Stimulated activated naive CD8-positive, alpha-beta T cell treated with anti-CD3 and anti-CD28 coated beads, Interleukin-15, amount 100 ng/mL, for 72 hours (primary cell): ENCODE data around the gene SNX19.

Source experiments
- ATAC-seq: fragments of 150-1000 bp; cut with Tn5 transposase; 2 replicates; pipeline ENCODE4 v1.10.0; 2021; ENCODE audit warnings: mild to moderate bottlenecking, moderate library complexity
- DNase-seq, 2 donors: peaks; one replicate each; pipeline ENCODE4 v3.0.0; 2021 to 2022
- H3K27ac Mint-ChIP-seq, 2 donors: one replicate each; pipeline ENCODE4 v1.8.0; 2022; ENCODE audit warnings: mild to moderate bottlenecking in 2 of 2, mixed read lengths in 2 of 2, moderate library complexity in 2 of 2
- H3K27me3 Mint-ChIP-seq: one replicate; pipeline ENCODE4 v1.8.0; 2022; ENCODE audit warnings: mixed read lengths
- H3K4me1 Mint-ChIP-seq: one replicate; pipeline ENCODE4 v1.8.0; 2022; ENCODE audit warnings: mild to moderate bottlenecking, mixed read lengths
- H3K4me3 Mint-ChIP-seq, 2 donors: one replicate each; pipeline ENCODE4 v1.8.0; 2022; ENCODE audit warnings: mild to moderate bottlenecking in 2 of 2, mixed read lengths in 2 of 2, moderate library complexity in 1 of 2
- H3K9me3 Mint-ChIP-seq, 2 donors: one replicate each; pipeline ENCODE4 v1.8.0; 2022; ENCODE audit warnings: mixed read lengths in 2 of 2

SNX19 gene

DNA sequence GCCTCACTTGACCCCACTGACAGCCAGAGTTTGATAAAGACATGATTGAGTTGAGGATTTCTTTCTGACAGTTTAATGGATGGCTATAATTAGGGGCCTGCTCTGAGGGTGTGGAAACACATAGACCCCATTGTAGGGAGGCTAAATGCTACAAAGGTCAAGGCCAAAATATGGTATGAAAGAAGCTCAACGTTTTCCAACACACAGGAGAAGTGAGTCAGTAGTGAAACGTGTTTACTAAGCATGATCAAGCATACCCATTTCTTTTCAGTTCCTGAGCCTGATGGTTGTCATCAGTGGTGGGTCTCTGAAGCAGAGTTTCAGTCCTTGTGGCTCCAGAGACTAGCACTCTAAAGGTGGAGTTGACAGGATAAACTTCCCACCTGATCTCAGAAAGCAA, 69.7 kb downstream of the SNX19 start:
- no peak overlapping the region for H3K4me3 Mint-ChIP-seq
- peaks cover 3% of the 10 kb centered on the region for H3K27me3 Mint-ChIP-seq
- DNase-seq = no peak
- no peak for ATAC-seq
- peaks cover 0 to 4% of the 10 kb centered on the region in 2 donors for H3K9me3 Mint-ChIP-seq
- H3K4me1 Mint-ChIP-seq = no peaks in the 10 kb centered on the region
- H3K27ac Mint-ChIP-seq = no peak overlapping the region

DNA sequence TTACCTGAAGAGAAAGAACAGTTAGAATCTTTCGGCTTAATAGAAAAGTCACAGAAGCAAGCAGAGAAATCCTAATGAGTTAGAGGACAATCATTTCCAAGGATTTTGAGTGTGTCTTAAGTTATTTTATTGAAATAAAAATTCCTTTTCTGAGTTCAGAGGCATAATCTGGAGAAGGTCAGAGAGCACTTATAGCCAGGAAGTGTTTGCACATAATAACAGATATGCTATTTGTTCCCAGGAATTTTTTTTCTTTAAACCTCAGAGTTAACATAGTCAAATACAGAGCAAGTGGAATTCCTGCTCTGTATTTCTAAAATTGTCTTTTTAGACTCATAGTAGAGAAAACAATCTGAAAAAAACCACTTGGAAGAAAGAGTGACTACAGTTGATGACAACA, 74.3 kb downstream of the SNX19 start:
- ATAC-seq (no peak), DNase-seq (no peak)
- Mint-ChIP-seq H3K27me3 (peaks cover 29% of the 10 kb centered on the region), H3K27ac (no peak overlapping the region), H3K4me3 (no peak overlapping the region), H3K4me1 (no peaks in the 10 kb centered on the region), H3K9me3 (peaks cover 6 to 23% of the 10 kb centered on the region in 2 donors)

DNA sequence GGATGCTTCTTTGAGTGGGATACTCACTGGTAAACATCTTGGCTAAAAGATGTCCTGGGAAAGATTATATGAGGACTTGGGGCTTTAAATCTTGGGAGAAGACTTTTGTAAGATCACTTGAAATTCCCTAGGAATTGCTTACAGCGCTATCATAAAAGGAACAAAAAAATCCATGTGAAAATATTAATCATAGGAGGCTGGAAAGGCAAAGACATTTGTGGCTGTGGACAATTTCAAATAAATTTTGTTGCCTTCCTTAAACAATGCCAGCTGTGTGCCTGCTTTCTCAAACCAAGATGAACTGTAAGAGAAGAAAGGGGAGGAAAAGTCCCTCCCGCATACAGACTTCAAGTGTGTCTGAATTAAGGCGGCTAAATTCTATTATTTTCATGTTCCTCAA, 75.6 kb downstream of the SNX19 start:
- DNase-seq (no peak), ATAC-seq (no peak)
- H3K27ac Mint-ChIP-seq = no peak overlapping the region
- H3K4me3 Mint-ChIP-seq = no peak overlapping the region
- peaks cover 6 to 30% of the 10 kb centered on the region in 2 donors for H3K9me3 Mint-ChIP-seq
- no peaks in the 10 kb centered on the region for H3K4me1 Mint-ChIP-seq
- peaks cover 31% of the 10 kb centered on the region for H3K27me3 Mint-ChIP-seq

DNA sequence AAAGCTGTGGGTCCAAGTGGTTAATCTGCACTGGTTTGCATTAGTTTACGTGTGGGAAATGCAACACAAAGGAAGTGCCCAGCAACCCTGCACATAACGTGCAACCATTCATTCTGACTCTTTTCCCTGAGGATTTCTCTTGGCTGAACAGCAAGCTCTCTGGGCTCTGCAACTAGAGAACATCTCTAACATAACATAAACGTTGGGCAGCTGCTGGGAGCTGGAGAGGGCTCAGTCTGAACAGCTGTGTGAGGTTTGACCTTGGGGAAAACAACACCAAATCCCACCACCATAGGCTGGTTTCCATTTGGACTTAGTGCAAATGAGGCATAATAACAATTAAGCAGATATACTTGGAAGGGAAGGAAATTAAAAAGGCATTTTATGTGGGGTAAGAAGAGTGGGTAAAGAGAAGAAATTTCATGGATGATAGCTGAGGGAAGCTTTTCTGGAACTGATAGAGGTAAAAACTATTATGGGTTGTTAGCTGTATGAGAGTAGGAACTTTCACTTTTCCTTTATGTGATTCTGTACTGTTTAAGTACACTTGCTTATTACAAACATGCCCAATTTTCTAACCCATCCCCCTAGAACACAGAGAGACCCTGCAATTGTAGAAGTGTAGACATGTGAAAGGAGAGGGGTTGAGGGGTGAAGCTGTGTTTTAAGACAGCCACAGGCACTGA, 76.2 kb downstream of the SNX19 start:
- no peak for DNase-seq
- ATAC-seq = no peak
- H3K9me3 Mint-ChIP-seq = peaks cover 6 to 30% of the 10 kb centered on the region in 2 donors
- H3K27me3 Mint-ChIP-seq = peaks cover 31% of the 10 kb centered on the region
- no peaks in the 10 kb centered on the region for H3K4me1 Mint-ChIP-seq
- no peak overlapping the region for H3K4me3 Mint-ChIP-seq
- H3K27ac Mint-ChIP-seq = peak overlapping the region in 1 of 2 donors; percentile 58

DNA sequence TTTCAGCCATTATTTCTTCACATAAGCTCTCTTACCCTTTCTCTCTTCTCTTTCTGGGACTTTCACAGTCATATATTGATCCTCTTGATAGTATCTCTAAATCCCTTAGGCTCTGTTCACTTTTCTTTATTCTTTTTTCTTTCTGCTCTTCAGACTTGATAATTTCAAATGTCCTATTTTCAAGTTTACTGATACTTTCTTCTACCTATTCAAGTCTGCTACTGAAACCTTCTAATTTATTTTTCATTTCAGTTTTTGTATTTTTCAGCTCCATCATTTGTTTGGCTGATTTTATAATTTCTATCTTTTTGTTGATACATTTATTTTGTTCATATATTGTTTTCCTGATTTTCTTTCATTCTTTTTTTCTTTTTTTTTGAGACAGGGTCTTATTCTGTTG, 79.1 kb downstream of the SNX19 start:
- ATAC-seq = no peak
- no peak for DNase-seq

DNA sequence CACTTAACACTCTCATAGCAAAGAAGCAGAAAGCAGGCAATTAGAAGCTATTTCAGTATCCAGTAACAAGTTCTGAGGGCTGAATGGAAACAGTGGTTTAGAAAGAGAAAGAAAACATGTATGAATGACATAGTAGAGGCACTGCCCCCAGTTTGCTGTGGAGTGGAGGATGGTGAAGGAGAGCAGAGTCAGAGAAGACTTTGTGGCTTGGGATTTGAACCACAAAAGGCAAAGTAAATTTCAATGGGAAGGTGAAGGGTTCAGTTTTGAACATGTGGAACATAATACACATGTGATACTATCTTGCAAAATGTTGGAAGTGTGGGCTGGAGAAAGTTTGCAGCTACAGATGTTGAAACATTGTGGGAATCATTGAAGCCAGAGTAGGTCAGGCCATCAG, 81.4 kb downstream of the SNX19 start:
- ATAC-seq (no peak), DNase-seq (no peak)
- Mint-ChIP-seq H3K4me1 (no peaks in the 10 kb centered on the region), H3K27ac (no peak overlapping the region), H3K4me3 (no peak overlapping the region), H3K27me3 (peaks cover 31% of the 10 kb centered on the region), H3K9me3 (peaks cover 6 to 30% of the 10 kb centered on the region in 2 donors)

More for the DNA sequence above, 79.1 kb downstream of the SNX19 start:
- peaks cover 41% of the 10 kb centered on the region for H3K27me3 Mint-ChIP-seq
- H3K9me3 Mint-ChIP-seq = peaks cover 6 to 30% of the 10 kb centered on the region in 2 donors
- H3K4me3 Mint-ChIP-seq = no peak overlapping the region
- H3K27ac Mint-ChIP-seq = peak overlapping the region in 1 of 2 donors; percentile 56
- H3K4me1 Mint-ChIP-seq = no peaks in the 10 kb centered on the region

DNA sequence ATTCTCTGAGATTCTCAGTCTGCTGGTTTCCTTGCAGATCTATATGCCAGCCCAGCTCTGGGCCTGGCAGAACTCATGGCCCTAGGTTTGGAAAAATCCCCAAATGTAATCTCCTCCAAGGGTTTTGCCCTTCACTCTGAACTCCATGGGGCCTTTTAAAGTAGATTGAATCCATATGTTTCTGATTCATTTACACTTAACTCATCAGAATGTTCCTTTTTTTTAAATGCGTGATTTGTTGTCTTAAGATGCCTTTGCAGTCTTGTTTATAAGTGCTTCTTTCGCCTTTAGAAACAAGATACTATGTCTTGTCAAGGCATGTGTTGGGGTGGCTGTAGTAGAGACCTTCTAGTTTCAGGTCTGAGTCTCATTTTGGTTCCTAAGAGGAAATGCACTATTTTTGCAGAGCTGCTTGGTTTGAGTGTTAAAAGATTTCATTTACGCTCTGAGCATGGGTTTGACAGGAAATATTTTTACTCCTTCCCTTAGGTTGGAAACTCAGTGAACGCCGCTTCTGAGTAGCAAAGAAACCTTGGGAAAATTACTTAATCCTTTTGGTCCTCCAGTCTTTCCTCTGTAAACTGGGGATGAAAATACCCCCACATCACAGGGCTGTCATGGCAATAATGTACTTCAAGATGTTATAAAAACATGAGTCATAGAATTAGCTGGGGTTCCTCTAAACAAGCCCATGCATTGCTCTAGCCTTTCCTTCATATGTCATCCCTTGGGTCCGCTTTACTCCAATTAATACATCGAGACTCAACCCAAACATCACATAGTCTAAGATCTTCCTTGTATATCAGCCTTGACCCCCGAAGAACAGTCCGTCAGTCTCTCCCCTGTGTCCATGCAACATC, 83.5 kb downstream of the SNX19 start:
- Mint-ChIP-seq H3K27me3 (peaks cover 17% of the 10 kb centered on the region), H3K9me3 (peaks cover 0 to 15% of the 10 kb centered on the region in 2 donors), H3K4me1 (no peaks in the 10 kb centered on the region), H3K4me3 (no peak overlapping the region), H3K27ac (no peak overlapping the region)
- DNase-seq = no peak
- ATAC-seq = no peak

DNA sequence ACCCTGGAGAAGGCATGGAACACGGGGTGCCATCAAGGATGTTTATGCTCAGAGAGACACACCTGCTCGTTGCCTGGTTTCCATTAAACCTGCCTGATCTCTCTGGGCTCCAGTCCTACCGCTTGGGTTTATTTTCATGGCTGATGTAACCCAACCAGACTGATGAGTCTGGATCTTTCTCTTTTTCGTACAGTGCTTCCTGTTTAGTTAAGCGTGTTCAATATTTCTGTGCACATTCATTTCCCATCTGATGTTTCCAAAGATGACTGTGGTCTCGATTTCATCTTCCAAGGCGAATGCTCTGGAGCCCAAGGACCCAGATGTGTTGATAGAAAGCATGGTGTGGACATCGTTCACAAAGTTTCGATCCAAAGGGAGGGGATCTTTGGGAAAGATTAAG, 84.3 kb downstream of the SNX19 start:
- DNase-seq = no peak
- no peak for ATAC-seq
- Mint-ChIP-seq H3K4me1 (no peaks in the 10 kb centered on the region), H3K27me3 (peaks cover 12% of the 10 kb centered on the region), H3K9me3 (peaks cover 0 to 7% of the 10 kb centered on the region in 2 donors), H3K27ac (no peak overlapping the region), H3K4me3 (no peak overlapping the region)

DNA sequence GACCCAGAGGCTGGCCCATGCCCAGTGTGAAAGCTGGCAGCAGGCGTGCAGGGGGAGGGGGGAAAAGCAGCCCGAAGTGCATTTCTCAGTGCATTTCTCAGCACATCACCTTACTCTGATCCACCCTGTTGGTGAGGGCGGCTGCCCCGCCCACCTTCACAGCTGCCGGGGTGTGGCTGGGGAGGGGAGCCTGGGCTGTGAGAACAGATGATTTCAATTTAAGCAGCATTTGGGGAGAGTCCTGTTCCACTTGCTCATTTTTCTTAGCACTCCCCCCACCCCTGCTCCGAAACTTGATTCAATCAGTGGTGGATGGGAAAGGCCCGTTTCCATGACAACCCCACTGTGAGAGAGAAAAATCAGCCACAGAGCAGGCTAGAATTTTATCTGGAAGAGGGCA, 84.8 kb downstream of the SNX19 start:
- H3K27ac Mint-ChIP-seq = no peak overlapping the region
- H3K4me3 Mint-ChIP-seq = no peak overlapping the region
- H3K9me3 Mint-ChIP-seq = peaks cover 0 to 2% of the 10 kb centered on the region in 2 donors
- H3K27me3 Mint-ChIP-seq = peaks cover 10% of the 10 kb centered on the region
- H3K4me1 Mint-ChIP-seq = no peaks in the 10 kb centered on the region
- no peak for DNase-seq
- ATAC-seq = no peak

DNA sequence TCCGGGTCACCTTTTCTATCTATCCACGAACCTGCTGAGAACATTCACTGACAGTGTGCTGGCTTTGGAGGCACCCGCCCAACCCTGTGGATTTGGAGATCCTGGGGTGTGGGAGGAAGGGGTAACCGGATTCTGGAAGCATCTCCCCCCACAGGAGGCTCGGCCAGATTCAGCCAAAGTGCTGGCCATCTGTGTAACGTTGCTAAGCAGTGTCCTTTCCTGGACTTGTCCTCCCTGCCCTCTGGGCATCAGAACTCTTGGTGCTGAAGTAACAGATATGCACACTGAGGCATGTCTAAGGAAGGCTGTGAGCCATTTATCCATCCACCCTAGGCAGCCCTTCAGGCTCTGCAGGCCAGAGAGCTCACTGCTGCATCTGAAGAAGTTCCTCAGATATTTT, 85.7 kb downstream of the SNX19 start:
- Mint-ChIP-seq H3K27ac (no peak overlapping the region), H3K27me3 (peaks cover 10% of the 10 kb centered on the region), H3K9me3 (no peaks in the 10 kb centered on the region), H3K4me1 (no peaks in the 10 kb centered on the region), H3K4me3 (no peak overlapping the region)
- DNase-seq (no peak), ATAC-seq (no peak)

DNA sequence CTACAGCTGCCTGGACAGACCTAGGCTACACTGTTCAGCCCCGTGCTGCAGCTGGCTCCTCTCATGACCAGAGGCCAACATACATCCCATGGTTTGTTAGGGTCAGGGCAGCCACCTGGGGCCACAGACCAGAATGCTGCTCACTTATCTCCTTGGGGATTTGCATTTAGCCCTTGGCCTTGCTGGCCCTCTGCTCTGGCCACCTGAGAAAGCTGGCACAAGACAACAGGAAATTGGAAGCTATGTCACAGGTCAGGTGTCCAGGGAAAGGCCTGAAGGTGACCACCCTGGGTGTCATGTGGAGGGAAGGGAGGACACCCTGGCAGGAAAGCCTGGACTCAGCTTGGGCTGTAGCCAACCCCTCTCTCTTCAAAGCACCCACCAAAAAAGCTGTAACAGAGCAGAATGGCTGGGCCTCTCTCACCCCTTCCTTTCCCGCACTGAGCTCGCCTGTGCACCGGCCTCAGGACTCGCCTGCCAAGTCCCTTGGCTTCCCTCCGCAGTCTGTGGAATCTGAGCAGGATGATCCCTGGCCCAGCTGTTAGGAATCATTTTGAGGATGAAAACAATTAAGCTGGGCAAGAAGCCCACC, 86.3 kb downstream of the SNX19 start:
- Mint-ChIP-seq H3K9me3 (no peaks in the 10 kb centered on the region), H3K27ac (no peak overlapping the region), H3K4me3 (no peak overlapping the region), H3K4me1 (no peaks in the 10 kb centered on the region), H3K27me3 (peaks cover 10% of the 10 kb centered on the region)
- ATAC-seq (no peak), DNase-seq (no peak)

DNA sequence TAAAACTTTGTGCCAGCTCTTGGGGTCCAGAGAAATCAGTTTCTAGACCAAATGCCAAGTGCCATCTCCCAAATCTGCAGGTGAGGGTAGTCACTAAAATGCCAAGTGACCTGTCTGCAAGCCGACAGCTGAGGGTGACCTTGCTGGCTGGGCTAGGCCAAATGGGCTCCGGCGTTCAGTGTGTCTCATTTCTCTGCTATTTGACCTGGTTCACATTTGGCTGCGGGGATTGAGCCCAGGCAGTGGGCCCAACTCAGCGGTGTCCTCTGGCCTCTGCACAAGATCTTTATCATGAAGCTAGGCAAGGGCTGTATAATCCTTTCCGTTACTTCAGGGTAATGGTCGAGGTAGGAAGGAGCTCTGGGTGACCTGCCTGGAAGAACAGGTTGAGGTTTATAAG, 87.5 kb downstream of the SNX19 start:
- ATAC-seq (no peak), DNase-seq (no peak)
- Mint-ChIP-seq H3K27me3 (peaks cover 10% of the 10 kb centered on the region), H3K4me1 (no peaks in the 10 kb centered on the region), H3K27ac (peak overlapping the region in 1 of 2 donors; percentile 46), H3K9me3 (no peaks in the 10 kb centered on the region), H3K4me3 (no peak overlapping the region)

DNA sequence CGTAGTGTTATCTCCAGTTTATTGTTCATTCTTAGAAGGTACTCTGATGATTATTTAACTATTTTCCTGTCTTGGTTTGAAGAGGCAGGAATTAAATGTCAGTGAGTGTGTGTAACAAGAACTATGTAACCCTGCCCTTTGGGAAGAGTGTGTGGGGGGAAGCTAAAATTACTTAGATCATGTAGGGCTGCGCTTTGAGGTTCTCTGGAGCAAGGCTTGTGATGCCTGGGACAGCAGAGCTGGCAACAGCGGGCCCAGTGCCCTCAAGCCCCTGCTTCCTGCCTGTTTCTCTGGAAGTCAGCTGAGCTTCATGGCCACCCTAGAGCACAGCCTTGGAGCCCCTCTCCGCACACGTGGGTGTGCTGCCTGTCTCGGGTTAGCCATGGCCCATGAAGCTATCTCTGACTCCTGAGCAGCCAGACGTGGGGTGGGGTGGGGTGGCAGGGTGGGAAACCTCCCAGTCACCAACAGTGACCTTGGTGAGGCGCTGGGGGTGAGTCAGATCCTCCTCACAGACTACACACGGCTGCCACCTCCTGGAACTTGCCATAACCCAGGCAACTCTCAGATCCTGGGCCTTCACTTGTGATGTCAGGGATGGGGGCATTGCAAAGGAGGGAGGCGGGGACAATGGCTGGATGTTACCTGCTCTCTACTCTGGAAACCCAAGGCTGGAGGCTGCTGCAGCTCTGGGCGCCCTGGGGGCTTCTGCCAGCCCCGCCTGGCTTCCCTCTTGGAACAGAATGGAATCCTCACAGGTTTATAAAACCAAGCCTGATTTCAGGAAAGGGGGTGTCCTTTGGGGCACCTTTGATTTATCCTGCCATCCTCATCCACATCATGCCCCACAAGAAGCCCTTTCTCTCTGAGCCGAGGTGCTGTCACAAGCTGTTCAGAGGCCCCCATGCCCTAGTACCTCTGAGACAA, 88.6 kb downstream of the SNX19 start:
- Mint-ChIP-seq H3K4me3 (no peak overlapping the region), H3K27ac (no peak overlapping the region), H3K4me1 (no peaks in the 10 kb centered on the region), H3K9me3 (no peaks in the 10 kb centered on the region), H3K27me3 (peaks cover 1% of the 10 kb centered on the region)
- ATAC-seq = peak; percentile 48
- no peak for DNase-seq

DNA sequence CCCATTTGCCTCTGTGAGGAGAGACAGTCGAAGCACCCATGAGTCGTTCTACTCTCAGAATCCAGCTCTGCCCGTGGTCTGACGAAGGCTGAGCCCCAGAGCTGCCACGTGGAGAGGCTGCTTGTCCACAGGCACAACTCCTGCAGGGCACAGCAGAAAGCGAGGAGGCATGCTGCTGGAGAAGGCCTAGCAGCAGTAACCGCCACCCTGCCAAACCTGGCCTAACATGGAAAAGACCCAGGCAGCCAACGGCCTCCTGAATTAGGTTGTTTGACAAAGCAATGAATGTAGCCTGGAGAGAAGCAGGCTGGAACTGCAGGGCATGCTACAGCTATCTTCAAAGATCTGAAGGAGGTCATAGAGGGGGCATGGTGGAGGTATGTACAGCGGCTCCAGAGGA, 89.7 kb downstream of the SNX19 start:
- H3K9me3 Mint-ChIP-seq = no peaks in the 10 kb centered on the region
- no peak overlapping the region for H3K4me3 Mint-ChIP-seq
- no peaks in the 10 kb centered on the region for H3K4me1 Mint-ChIP-seq
- no peaks in the 10 kb centered on the region for H3K27me3 Mint-ChIP-seq
- no peak overlapping the region for H3K27ac Mint-ChIP-seq
- ATAC-seq = no peak
- no peak for DNase-seq

DNA sequence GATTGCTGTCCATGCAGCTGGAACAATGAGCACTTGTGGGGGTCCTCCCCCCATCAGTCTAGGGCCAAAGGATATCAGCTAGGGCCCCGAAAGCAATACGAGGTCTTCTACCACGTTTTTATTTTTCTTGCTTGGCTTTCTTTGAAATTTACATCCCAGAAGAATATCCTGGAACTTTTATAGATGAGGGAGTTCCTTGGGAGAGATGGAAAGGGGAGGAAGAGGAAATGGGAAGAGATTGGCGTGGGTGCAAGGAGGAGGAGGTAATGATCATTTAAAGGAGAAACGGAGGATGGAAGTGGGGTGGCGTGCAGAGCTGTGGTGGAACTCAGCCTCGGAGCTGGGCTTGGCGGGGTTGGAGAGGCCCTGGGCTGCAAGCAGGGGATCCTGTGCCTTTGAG, 90.3 kb downstream of the SNX19 start:
- ATAC-seq = no peak
- no peak overlapping the region for H3K4me3 Mint-ChIP-seq

More for the DNA sequence above, 90.3 kb downstream of the SNX19 start:
- H3K27ac Mint-ChIP-seq = no peak overlapping the region
- no peaks in the 10 kb centered on the region for H3K4me1 Mint-ChIP-seq
- no peaks in the 10 kb centered on the region for H3K9me3 Mint-ChIP-seq
- no peak for DNase-seq
- H3K27me3 Mint-ChIP-seq = no peaks in the 10 kb centered on the region
